GM10266 (cell line): ENCODE data around the gene TRIM75.
"Not testable (repeated sequence)": the region's sequence is repeated elsewhere in the genome, so short reads cannot be mapped to it uniquely, and the experiment has no call there.

Source experiments
- DNase-seq: peaks from one replicate; pipeline ENCODE4 v3.0.0; 2012; ENCODE audit errors: extremely low spot score
- TF ChIP-seq, protein P1 (sequence below): IDR thresholded peaks from 2 replicates; pipeline ENCODE4 v1.5.1; 2012; ENCODE audit warnings: mild to moderate bottlenecking, low read depth; ENCODE audit not compliant: control insufficient read depth, insufficient read depth; ENCODE audit errors: missing control alignments

TRIM75 gene

DNA sequence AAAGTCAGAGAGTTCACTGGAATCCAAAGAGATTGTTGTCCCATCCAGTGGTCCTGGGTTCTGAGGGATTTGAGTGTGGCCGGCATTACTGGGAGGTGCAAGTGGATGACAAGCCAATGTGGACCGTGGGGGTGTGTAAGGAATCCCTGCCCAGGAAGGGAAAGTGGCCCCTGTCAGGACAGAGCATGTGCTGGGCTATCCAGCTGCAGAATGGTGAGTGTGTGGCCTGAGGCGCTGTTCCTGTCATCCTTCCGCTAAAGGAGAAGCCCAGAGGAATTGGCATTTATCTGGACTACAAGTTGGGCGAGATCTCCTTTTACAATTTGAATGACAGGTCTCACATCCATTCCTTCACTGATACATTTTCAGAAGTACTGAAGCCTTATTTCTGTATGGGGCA, 42.3 kb upstream of the TRIM75 start:
- TF ChIP-seq, protein P1, sequence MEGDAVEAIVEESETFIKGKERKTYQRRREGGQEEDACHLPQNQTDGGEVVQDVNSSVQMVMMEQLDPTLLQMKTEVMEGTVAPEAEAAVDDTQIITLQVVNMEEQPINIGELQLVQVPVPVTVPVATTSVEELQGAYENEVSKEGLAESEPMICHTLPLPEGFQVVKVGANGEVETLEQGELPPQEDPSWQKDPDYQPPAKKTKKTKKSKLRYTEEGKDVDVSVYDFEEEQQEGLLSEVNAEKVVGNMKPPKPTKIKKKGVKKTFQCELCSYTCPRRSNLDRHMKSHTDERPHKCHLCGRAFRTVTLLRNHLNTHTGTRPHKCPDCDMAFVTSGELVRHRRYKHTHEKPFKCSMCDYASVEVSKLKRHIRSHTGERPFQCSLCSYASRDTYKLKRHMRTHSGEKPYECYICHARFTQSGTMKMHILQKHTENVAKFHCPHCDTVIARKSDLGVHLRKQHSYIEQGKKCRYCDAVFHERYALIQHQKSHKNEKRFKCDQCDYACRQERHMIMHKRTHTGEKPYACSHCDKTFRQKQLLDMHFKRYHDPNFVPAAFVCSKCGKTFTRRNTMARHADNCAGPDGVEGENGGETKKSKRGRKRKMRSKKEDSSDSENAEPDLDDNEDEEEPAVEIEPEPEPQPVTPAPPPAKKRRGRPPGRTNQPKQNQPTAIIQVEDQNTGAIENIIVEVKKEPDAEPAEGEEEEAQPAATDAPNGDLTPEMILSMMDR, result no peak

DNA sequence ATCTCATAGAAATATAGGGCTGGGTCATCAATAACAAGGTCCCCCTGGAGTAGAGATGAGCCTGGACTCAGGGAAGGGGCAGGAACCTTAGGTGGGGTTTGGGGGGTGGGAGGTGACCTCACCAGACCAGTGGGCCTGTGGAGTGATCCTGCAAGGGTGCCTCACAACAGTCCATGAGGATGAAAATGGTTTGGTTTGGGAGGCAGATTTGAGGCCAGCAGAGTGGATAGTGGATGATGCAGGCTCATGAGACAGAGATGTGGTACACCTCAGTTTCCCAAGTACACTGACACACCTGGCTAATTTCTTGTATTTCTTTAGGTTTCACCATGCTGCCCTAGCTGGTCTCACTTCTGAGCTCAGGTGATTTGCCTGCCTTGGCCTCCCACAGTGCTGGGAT, 40.0 kb upstream of the TRIM75 start:
- TF ChIP-seq, protein P1, result no peak
- no peak for DNase-seq

More for the DNA sequence above, 42.3 kb upstream of the TRIM75 start:
- no peak for DNase-seq

DNA sequence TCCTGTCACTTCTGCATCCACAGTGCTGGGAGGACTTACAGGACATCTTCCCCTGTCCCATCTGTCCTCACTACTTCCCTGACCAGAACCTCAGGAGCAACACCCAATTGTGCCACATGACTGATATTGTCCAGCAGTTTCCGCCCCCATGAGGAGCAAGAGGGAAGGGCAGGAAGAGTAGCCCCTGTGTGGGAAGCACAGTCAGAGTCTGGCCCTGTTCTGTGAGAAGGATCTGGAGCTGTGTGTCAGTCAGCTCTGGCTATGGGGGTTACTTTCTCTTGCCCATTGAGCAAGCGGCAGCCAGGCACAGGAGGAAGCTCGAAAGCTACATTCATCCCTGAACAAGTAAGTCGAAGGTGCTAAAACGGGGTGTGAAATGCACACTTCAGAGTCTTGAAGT, 36.7 kb upstream of the TRIM75 start:
- TF ChIP-seq, protein P1, result no peak
- DNase-seq, result no peak

DNA sequence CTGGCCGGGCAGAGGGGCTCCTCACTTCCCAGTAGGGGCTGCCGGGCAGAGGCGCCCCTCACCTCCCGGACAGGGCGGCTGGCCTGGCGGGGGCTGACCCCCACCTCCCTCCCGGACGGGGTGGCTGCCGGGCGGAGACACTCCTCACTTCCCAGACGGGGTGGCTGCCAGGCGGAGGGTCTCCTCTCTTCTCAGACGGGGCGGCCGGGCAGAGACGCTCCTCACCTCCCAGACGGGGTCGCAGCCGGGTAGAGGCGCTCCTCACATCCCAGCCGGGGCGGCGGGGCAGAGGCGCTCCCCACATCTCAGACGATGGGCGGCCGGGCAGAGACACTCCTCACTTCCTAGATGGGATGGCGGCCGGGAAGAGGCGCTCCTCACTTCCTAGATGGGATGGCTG, 33.7 kb upstream of the TRIM75 start:
- not testable (repeated sequence) for DNase-seq

DNA sequence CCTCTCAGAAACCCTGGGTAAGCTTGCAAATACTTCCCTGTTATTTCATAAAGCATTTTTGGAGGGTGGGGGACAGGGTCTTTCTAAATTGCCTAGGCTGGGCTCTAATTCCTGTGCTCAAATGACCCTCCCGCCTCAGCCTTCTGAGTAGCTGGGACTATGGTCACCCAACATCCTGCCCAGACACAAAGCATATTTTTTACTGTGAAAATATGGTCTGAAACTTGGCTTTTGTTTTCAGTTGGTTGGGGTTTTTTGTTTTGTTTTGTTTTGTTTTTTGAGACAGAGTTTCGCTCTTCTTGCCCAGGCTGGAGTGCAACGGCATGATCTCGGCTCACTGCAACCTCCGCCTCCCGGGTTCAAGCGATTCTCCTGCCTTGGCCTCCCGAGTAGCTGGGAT, 27.9 kb upstream of the TRIM75 start:
- not testable (repeated sequence) for DNase-seq

DNA sequence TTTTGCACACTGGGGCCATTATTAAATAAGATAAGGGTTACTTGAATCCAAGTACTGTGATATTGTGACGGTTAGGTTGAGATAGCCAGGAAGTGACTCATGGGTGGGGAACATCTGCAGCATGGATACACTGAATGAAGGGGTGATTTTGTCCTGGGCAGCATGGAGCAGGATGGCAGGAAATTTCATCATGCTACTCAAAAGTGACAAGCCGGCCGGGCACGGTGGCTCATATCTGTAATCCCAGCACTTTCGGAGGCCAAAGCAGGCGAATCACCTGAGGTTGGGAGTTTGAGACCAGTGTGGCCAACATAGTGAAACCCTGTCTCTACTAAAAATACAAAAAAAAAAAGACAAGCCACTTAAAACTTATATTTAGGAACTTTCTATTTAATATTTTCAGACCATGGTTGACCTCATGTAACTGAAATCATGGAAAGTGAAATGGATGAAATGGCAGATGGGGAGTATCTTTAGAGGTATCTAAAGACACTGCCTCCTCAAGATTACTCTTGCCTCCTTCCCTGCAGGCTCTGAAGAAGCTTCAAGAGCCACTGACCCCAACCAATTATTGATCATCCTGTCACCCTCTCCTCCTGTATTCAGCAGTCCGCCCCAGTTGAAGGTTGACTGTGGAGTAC, 25.8 kb upstream of the TRIM75 start:
- DNase-seq, result no peak

DNA sequence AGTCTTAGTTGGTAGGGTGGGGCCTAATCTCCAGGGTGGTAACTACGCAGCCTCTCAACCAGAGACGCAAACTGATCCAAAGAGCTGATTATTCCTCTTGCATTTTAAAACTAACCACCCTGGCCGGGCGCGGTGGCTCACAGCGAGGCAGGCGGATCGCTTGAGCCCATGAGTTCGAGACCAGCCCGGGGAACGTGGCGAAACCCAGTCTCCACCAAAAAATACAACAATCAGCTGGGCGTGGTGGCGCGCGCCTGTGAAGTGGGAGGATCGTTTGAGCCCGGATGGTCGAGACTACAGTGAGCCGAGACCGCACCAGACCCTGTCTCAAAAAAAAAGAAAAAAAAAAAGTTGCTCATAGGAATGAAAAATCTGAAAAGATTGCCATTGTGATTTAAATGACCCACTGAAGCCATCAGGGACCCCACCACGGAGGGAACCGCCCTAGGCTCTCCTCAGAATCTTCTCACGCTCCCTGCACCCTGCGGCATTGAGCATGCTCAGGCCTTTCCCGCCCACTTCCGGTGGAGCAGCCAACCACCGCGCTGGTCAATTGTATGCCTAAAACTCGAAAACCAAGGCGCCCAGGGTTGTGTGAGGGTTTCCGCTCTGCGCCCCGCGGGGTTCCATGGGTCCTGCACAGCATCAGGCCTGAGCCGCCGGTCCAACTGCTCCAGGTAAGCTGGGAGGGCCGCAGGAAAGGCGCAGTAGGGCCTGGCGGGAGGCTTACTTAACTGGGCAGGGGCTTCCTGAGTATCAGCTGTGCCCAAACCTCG, 22.0 kb upstream of the TRIM75 start, which contains the start of gene TRIM60:
Gene TRIM60 (plus strand): TSS at position 564 of the 776 bp plus-strand sequence. CDS start 8,074 bp downstream, outside the sequence.
- no peak for DNase-seq
- TF ChIP-seq, protein P1, result no peak

More for the DNA sequence above, 25.8 kb upstream of the TRIM75 start:
- TF ChIP-seq, protein P1, result no peak

DNA sequence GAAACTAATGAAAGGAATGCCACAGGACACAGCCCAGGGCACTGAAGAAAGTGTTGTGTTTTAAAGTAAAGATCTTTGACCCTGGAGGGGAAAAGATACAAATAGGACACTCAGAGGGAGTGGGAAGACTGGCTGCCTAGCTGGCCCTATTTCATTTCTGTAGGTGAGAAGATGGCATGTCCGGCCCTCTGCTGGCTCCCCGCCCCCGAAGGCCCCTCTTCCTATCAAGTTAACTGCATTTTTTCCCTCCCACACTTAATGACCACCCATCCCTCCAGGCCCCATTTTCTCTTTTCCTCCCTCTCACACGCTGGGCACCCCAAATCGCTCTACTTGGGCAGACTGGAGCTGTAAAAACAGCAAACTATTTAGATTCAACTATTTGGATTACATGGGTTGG, 5.5 kb upstream of the TRIM75 start:
- DNase-seq, result no peak
- TF ChIP-seq, protein P1, result no peak
